HG03095 (cell line): ENCODE measurements around the gene TAF1C.
"Not testable (repeated sequence)": the region's sequence is repeated elsewhere in the genome, so short reads cannot be mapped to it uniquely, and the experiment has no call there.

Source experiments
- ATAC-seq: cut with Tn5 transposase; IDR thresholded peaks from one replicate; pipeline ENCODE4 v1.9.1; 2021; ENCODE audit warnings: moderate library complexity; ENCODE audit not compliant: unreplicated experiment

Gene TAF1C

GRCh38 chr16:84212631-84213030, 25.8 kb upstream of the TAF1C start:
- ATAC-seq, result no peak

- ATAC-seq, result no peak
These were observed 25.3 kb upstream of the TAF1C start for GRCh38 chr16:84212154-84212553.

- no peak for ATAC-seq
These were observed 23.1 kb upstream of the TAF1C start for GRCh38 chr16:84209989-84210388.

DNA sequence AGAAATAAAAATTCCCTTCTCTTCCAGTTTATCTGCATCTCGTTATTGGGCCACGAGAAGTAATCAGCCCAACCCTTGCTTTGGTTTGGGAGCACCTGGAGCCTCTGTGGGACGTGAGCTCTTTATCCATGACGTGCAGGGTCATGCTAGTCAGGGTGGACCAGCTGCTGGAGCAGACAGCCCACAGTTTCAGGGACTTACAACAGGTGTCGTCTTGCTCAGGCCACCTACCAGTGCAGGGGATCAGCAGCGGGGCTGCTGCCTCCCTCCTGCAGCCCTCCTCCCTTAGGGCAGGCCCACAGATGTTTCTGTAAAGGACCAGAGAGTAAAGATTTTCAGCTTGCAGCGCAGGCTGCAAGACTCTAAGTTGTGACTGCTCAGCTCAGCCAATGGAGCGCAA, 21.0 kb upstream of the TAF1C start:
- ATAC-seq, result no peak

DNA sequence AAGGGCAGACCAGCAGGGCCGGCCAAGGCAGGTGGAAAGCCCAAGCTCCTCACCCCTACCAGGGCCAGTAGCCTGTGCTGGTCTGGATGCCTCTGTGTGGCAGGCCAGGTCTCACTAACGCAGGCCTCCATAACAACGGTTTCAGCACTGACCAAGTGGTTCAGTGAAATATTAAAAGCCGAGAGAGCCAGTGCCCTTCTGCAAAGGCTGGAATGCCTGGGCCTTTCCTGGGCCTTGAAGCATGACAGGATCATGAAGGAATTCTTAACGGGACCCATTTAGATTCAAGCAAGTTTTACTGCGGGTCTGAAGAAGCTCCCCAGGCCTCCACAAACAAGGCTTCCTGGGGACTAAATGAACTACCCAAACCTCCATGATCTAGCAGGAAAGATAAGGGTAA, 20.4 kb upstream of the TAF1C start:
- no peak for ATAC-seq

GRCh38 chr16:84205976-84206691, 19.3 kb upstream of the TAF1C start:
- ATAC-seq, result no peak

- ATAC-seq, result not testable (repeated sequence)
These were observed 18.3 kb upstream of the TAF1C start for GRCh38 chr16:84205123-84205522.

DNA sequence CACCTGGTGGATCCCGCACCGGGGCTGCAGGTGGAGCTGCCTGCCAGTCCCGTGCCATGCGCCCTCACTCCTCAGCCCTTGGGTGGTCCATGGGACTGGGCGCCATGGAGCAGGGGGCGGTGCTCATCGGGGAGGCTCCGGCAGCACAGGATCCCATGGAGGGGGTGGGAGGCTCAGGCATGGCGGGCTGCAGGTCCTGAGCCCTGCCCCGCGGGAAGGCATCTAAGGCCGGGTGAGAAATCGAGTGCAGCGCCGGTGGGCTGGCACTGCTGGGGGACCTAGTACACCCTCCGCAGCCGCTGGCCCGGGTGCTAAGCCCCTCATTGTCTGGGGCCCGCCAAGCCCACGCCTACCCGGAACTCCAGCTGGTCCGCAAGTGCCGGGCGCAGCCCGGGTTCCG, 17.7 kb upstream of the TAF1C start:
- not testable (repeated sequence) for ATAC-seq

DNA sequence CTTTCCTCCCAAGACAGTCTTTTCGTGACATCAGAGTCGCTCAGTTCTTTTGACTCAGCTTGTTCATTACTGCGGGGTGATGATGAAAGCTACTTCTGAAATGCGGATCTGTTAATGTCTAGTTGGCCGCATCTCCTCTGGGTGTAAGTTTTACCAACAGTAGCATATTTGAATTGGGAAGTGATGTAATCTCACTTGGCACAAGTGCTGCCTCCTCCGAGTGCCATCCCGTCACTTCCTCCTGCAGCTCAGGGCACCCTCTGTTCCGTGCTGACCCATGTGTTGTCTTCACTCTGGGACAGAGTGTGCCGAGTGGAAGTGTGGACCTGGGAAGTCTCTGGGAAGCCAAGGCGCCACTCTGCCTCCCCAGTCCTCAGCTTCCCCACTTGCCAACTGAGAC, 13.0 kb upstream of the TAF1C start:
- ATAC-seq, result no peak

DNA sequence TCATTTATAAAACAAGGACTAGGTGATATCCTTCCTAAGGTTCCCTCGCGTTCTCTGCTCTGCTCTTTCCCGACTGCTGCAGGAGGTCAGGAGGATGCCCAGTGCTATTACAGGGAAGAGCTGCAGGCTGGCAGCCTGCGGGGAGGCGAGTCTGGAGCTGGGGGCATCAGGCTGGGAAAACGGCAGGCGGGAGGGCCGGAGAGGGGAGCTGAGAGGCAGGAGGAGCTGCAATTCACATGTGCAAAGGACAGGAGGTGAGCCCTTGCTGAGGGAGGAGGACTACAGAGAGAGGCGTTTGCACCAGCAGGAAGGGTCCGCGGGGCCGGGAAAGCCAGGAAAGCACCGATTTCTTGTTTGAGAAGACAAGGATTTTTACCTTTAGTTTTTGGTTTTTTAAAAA, 12.2 kb upstream of the TAF1C start:
- no peak for ATAC-seq

DNA sequence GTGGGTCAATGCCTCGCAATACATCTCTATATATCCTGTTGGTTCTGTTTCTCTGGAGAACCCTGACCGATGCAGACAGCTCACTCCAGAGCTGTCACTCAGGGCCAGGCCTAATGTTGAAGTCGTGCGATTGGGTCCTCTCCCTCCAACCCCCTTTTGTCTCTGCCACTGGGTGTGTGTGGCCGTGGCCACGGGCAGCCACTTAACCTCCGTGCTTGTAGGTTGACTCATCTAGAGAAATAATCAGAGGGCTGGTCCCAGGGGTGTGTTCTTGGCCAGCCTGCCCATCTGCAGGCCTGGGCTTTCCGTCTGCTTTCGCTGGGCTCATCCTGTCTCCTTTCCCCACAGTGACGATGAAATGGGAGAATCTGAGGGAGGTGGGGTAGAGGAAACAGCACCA, 11.5 kb upstream of the TAF1C start:
- no peak for ATAC-seq

- no peak for ATAC-seq
These were observed 10.7 kb upstream of the TAF1C start for GRCh38 chr16:84197466-84198128.

- ATAC-seq, result no peak
These were observed 10.0 kb upstream of the TAF1C start for GRCh38 chr16:84196727-84197394.

GRCh38 chr16:84196101-84196500, 9.2 kb upstream of the TAF1C start:
- no peak for ATAC-seq

GRCh38 chr16:84195201-84196093, 8.6 kb upstream of the TAF1C start:
- ATAC-seq, result no peak

DNA sequence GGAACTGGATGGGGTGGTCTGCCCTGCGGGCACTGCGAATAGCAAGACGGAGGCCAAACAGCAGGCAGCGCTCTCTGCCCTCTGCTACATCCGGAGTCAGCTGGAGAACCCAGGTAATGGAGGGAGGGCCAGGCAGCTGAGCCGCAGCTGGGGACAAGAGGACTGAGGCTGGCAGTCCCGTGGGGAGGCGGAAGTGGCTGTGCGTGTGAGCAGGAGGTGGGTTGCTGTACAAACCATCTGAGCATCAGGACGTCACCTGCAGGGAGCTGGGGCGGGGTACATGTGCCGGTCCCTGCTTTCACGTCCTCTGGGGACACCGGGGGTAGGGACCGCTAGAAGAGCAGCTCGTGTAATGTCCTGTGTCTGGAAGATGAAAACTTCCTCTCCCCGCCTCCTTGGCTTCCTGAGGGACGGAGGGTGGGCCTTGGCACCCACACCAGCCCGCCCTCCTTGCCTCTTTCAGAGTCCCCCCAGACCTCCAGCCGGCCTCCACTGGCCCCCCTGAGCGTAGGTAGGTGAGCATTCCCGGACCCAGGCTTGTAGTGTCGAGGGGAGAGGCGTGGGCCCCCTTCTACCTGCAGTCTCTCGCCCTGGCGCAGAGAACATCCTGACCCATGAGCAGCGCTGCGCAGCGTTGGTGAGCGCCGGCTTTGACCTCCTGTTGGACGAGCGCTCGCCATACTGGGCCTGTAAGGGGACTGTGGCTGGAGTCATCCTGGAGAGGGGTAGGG, 7.8 kb upstream of the TAF1C start:
- ATAC-seq, result no peak

DNA sequence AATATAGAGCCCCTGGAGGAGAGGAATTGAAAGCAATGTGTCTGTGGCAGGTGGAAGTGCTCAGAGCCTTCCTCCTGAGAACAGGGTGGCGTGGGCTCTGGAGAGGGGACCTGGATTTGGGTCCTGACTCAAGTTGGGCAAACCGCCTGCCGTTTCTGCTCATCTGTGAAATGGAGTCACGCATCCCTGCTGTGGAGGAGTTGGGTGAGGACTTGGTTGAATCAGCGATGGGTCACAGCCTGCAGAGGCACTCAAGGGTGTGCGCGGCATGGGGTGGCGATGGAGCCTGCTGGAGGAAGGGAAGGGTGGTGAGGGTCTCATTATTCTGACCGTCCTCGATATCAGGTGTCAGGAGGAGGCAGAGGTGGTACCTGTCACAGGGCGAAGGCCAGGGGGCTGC, 7.2 kb upstream of the TAF1C start:
- ATAC-seq, result no peak

- no peak for ATAC-seq
These were observed 6.6 kb upstream of the TAF1C start for GRCh38 chr16:84193480-84193879.

- ATAC-seq, result no peak
These were observed 4.6 kb upstream of the TAF1C start for GRCh38 chr16:84191466-84191865.

GRCh38 chr16:84190731-84191388, 4.0 kb upstream of the TAF1C start, which contains the start of gene ADAD2:
TSS of gene ADAD2 (plus strand) at chr16:84191157. CDS start at chr16:84191231, 74 bp downstream.
- ATAC-seq, result no peak
